Measurements from ENCODE around the gene PLK1.

- no peak for TF ChIP-seq CTCF (conservative IDR thresholded peaks at IDR 0.05; ENCODE audit: low read depth in 2 of 2)
- TF ChIP-seq EZH2phosphoT487 (IDR thresholded peaks at IDR 0.05; ENCODE audit: unreplicated experiment), result no peak
- no peak for TF ChIP-seq REST (IDR thresholded peaks at IDR 0.05; ENCODE audit: unreplicated experiment)
- TF ChIP-seq POLR2AphosphoS5 (IDR thresholded peaks at IDR 0.05; ENCODE audit: low read depth), result no peak
- TF ChIP-seq ZNF462 (CRISPR knock-in tag; IDR thresholded peaks at IDR 0.05), result no peak
- TF ChIP-seq NANOG (IDR thresholded peaks at IDR 0.05; ENCODE audit: borderline replicate concordance), result no peak
- no peak for TF ChIP-seq EZH2 (IDR thresholded peaks at IDR 0.05; ENCODE audit: low read depth, unreplicated experiment)
Observed at GRCh38 chr16:23704772-23705516, 26.3 kb downstream of the PLK1 start.
